WTC11 (cell line): ENCODE results near the gene AKAP6. TPM values are rescaled to one million over a fixed set of nuclear protein-coding genes. Genes with fewer than 3 reads are reported as not detected.

Experiments
- ATAC-seq: fragments of 200-7000 bp; cut with Tn5 transposase; 2 replicates; pipeline ENCODE4 v1.10.0; 2021; ENCODE audit warnings: mild to moderate bottlenecking, moderate library complexity
- CTCF ChIA-PET: fragments of 300-600 bp; sonication (Branson Sonifier 250); formaldehyde crosslinking; loops from one replicate; lab custom pipeline; 2021; ENCODE audit warnings: antibody characterized with exemption; lab: Charles Lee
- POLR2A ChIA-PET: fragments of 350-600 bp; sonication (Branson Sonifier 250); formaldehyde crosslinking; loops from one replicate; lab custom pipeline; 2021; ENCODE audit warnings: antibody characterized with exemption; lab: Charles Lee
- DNase-seq: peaks from one replicate; pipeline ENCODE4 v3.0.0; 2021; ENCODE audit warnings: low spot score
- H3K27ac Mint-ChIP-seq: 2 replicates; pipeline ENCODE4 v1.8.0; 2021; ENCODE audit warnings: mixed read lengths
- H3K27me3 Mint-ChIP-seq: 2 replicates; pipeline ENCODE4 v1.8.0; 2021; ENCODE audit warnings: low read depth, mild to moderate bottlenecking, moderate library complexity, mixed read lengths
- H3K36me3 Mint-ChIP-seq: 2 replicates; pipeline ENCODE4 v1.8.0; 2021; ENCODE audit warnings: mixed read lengths
- H3K4me1 Mint-ChIP-seq: 2 replicates; pipeline ENCODE4 v1.8.0; 2022; ENCODE audit warnings: mixed read lengths
- H3K4me3 Mint-ChIP-seq: 2 replicates; pipeline ENCODE4 v1.8.0; 2021; ENCODE audit warnings: mild to moderate bottlenecking, moderate library complexity, mixed read lengths
- H3K9me3 Mint-ChIP-seq: 2 replicates; pipeline ENCODE4 v1.8.0; 2021; ENCODE audit warnings: mixed read lengths
- ELF4 ChIP-seq: sonication (generic); formaldehyde crosslinking; IDR thresholded peaks from 2 replicates; pipeline ENCODE4 v1.8.1; 2022; ENCODE audit warnings: low read depth, mild to moderate bottlenecking, moderate library complexity, missing genetic modification reagents
- ETV6 ChIP-seq: sonication (generic); formaldehyde crosslinking; IDR thresholded peaks from 2 replicates; pipeline ENCODE4 v1.8.1; 2022; ENCODE audit warnings: mild to moderate bottlenecking, missing genetic modification reagents
- NFE2L1 ChIP-seq: sonication (generic); formaldehyde crosslinking; IDR thresholded peaks from 2 replicates; pipeline ENCODE4 v1.8.1; 2023; ENCODE audit warnings: missing genetic modification reagents
- NFYB ChIP-seq: sonication (generic); formaldehyde crosslinking; conservative IDR thresholded peaks from 2 replicates; pipeline ENCODE4 v1.8.0; 2022; ENCODE audit warnings: low read depth, missing genetic modification reagents
- SMAD3 ChIP-seq: sonication (generic); formaldehyde crosslinking; IDR thresholded peaks from 2 replicates; pipeline ENCODE4 v1.8.0; 2022; ENCODE audit warnings: missing genetic modification reagents, mild to moderate bottlenecking, borderline replicate concordance
- TCF7 ChIP-seq: sonication (generic); formaldehyde crosslinking; IDR thresholded peaks from 2 replicates; pipeline ENCODE4 v1.8.0; 2022; ENCODE audit warnings: mild to moderate bottlenecking, low read depth, missing genetic modification reagents, moderate library complexity
- TP53 ChIP-seq: sonication (generic); formaldehyde crosslinking; IDR thresholded peaks from 2 replicates; pipeline ENCODE4 v1.8.1; 2023; ENCODE audit warnings: mild to moderate bottlenecking, missing genetic modification reagents
- ZNF121 ChIP-seq: sonication (generic); formaldehyde crosslinking; IDR thresholded peaks from 2 replicates; pipeline ENCODE4 v1.8.0; 2023; ENCODE audit warnings: missing genetic modification reagents
- ZNF396 ChIP-seq: fragments of 250-450 bp; sonication (Bioruptor Pico); IDR thresholded peaks from 2 replicates; pipeline ENCODE4 v1.8.0; 2021; ENCODE audit warnings: mild to moderate bottlenecking, moderate library complexity, borderline replicate concordance
- total RNA-seq: library from RNA; stranded (reverse); gene quantifications from 3 replicates; pipeline ENCODE4 v1.2.3, GENCODE V29; 2021
- TF ChIP-seq, protein P1 (sequence below): sonication (generic); formaldehyde crosslinking; IDR thresholded peaks from 2 replicates; pipeline ENCODE4 v1.8.0; 2022; ENCODE audit warnings: mild to moderate bottlenecking, missing genetic modification reagents
- TF ChIP-seq, protein P2 (sequence below): sonication (generic); formaldehyde crosslinking; IDR thresholded peaks from 2 replicates; pipeline ENCODE4 v1.8.1; 2023; ENCODE audit warnings: mild to moderate bottlenecking, missing genetic modification reagents
- TF ChIP-seq, protein P3 (sequence below): fragments of 250-450 bp; sonication (Bioruptor Pico); conservative IDR thresholded peaks from 2 replicates; pipeline ENCODE4 v1.9.0; 2021; ENCODE audit warnings: mild to moderate bottlenecking
- TF ChIP-seq, protein P4 (sequence below): sonication (generic); formaldehyde crosslinking; IDR thresholded peaks from 2 replicates; pipeline ENCODE4 v1.8.1; 2023; ENCODE audit warnings: mild to moderate bottlenecking, moderate library complexity, missing genetic modification reagents
- TF ChIP-seq, protein P5 (sequence below): sonication (generic); formaldehyde crosslinking; IDR thresholded peaks from 2 replicates; pipeline ENCODE4 v1.8.0; 2023; ENCODE audit warnings: missing genetic modification reagents
- TF ChIP-seq, protein P6 (sequence below): sonication (generic); formaldehyde crosslinking; IDR thresholded peaks from 2 replicates; pipeline ENCODE4 v1.8.0; 2022; ENCODE audit warnings: missing genetic modification reagents
- TF ChIP-seq, protein P7 (sequence below): fragments of 250-450 bp; sonication (Bioruptor Pico); IDR thresholded peaks from 2 replicates; pipeline ENCODE4 v1.8.0; 2021; ENCODE audit warnings: mild to moderate bottlenecking

The AKAP6 gene
- total RNA-seq, 1 experiment from 2014 or later, result 0.63 TPM

DNA sequence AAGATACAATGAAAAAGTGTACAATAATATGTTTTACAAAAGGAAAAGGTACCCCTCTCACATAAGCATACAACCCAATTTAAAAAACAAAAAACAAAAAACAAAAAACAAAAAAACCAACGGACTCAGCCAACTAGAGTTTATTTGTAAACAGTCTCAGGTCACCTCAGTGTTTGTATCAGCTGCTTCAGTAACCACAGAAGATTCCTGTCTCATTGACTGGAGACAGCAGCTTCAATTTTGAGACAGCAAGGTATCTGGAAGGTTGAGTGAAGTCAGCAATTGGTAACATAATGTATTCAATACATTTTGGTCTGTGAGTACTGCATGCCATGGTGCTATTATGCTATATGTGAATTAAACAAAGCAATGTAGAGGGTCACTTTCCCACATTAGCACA lies 201.7 kb downstream of the AKAP6 start:
- DNase-seq (no peak), ATAC-seq (no peak)
- H3K9me3 Mint-ChIP-seq, result no peaks in the 10 kb centered on the region
- POLR2A ChIA-PET, result no interaction called here
- H3K4me1 Mint-ChIP-seq, result no peaks in the 10 kb centered on the region
- H3K36me3 Mint-ChIP-seq, result no peaks in the 10 kb centered on the region
- CTCF ChIA-PET, result no interaction called here
- TF ChIP-seq, protein P1, sequence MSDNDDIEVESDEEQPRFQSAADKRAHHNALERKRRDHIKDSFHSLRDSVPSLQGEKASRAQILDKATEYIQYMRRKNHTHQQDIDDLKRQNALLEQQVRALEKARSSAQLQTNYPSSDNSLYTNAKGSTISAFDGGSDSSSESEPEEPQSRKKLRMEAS (CRISPR knock-in tag), result no peak
- TF ChIP-seq ETV6 (no peak), SMAD3 (CRISPR knock-in tag) (no peak)
- TF ChIP-seq, protein P2, sequence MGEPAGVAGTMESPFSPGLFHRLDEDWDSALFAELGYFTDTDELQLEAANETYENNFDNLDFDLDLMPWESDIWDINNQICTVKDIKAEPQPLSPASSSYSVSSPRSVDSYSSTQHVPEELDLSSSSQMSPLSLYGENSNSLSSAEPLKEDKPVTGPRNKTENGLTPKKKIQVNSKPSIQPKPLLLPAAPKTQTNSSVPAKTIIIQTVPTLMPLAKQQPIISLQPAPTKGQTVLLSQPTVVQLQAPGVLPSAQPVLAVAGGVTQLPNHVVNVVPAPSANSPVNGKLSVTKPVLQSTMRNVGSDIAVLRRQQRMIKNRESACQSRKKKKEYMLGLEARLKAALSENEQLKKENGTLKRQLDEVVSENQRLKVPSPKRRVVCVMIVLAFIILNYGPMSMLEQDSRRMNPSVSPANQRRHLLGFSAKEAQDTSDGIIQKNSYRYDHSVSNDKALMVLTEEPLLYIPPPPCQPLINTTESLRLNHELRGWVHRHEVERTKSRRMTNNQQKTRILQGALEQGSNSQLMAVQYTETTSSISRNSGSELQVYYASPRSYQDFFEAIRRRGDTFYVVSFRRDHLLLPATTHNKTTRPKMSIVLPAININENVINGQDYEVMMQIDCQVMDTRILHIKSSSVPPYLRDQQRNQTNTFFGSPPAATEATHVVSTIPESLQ (CRISPR knock-in tag), result no peak
- TF ChIP-seq, protein P3, sequence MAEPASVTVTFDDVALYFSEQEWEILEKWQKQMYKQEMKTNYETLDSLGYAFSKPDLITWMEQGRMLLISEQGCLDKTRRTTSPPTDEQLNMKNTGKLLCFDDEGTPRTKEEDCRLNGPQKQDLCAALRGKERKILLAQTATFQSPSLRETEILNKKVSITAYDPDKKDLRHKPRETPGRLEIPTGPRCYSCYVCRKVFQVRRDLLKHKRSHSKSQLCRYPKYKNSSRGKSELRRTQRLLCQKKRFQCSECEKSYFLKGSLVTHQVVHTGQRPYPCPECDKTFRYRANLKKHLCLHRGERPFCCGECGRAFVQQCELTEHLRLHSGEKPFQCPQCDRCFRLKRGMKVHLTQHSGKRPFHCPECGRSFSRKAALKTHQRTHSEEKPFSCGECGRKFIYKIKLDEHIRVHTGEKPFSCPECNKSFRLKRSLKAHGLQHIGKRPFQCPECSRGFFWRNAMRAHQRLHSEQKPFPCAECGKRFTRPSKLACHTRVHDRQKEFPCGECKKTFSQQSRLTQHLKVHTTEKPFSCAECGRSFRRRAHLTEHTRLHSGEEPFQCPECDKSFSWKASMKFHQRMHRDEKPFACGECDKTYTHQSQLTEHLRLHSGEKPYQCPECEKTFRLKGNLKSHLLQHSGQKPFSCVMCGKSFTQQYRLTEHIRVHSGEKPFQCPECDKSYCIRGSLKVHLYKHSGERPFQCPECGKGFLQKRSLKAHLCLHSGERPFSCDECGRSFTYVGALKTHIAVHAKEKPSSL (CRISPR knock-in tag), result no peak
- TF ChIP-seq, all 79 proteins: peak for 0
- H3K27me3 Mint-ChIP-seq, result no peaks in the 10 kb centered on the region
- no peak overlapping the region for H3K27ac Mint-ChIP-seq
- H3K4me3 Mint-ChIP-seq, result no peak overlapping the region

DNA sequence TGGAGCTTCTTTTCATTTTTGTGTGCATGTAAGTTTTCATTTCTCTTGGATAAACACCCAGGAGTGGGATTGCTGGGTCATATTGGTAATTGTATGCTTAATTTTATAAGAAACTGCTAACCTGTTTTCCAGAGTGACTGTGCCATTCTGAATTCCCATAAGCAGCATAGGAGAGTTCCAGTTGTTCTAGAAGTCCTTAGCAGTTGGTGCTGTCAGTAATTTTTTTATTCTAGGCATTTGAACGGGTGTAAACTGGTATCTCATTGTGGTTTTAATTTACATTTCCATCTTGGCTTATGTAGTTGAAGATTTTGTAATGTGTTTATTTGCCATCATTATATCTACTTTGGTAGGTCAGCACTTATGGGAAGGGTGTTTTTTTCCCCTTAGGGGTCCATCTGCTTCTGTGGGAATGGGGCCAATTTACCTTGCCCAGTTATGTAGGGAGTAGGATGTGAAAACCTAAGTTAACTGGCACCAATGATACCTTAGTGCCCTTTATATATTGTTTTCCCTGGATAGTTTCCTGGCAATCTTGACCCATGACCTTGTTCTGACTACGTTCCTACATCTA lies 202.9 kb downstream of the AKAP6 start:
- H3K4me3 Mint-ChIP-seq, result no peak overlapping the region
- no peaks in the 10 kb centered on the region for H3K36me3 Mint-ChIP-seq
- no peak for ATAC-seq
- no peaks in the 10 kb centered on the region for H3K27me3 Mint-ChIP-seq
- TF ChIP-seq, protein P4, sequence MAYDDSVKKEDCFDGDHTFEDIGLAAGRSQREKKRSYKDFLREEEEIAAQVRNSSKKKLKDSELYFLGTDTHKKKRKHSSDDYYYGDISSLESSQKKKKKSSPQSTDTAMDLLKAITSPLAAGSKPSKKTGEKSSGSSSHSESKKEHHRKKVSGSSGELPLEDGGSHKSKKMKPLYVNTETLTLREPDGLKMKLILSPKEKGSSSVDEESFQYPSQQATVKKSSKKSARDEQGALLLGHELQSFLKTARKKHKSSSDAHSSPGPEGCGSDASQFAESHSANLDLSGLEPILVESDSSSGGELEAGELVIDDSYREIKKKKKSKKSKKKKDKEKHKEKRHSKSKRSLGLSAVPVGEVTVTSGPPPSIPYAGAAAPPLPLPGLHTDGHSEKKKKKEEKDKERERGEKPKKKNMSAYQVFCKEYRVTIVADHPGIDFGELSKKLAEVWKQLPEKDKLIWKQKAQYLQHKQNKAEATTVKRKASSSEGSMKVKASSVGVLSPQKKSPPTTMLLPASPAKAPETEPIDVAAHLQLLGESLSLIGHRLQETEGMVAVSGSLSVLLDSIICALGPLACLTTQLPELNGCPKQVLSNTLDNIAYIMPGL (CRISPR knock-in tag), result no peak
- TF ChIP-seq, protein P5, sequence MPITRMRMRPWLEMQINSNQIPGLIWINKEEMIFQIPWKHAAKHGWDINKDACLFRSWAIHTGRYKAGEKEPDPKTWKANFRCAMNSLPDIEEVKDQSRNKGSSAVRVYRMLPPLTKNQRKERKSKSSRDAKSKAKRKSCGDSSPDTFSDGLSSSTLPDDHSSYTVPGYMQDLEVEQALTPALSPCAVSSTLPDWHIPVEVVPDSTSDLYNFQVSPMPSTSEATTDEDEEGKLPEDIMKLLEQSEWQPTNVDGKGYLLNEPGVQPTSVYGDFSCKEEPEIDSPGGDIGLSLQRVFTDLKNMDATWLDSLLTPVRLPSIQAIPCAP, result no peak
- TF ChIP-seq ZNF121, result no peak
- no peak for TF ChIP-seq ELF4
- TF ChIP-seq, all 79 proteins: peak for 0
- POLR2A ChIA-PET, result no interaction called here
- Mint-ChIP-seq H3K4me1 (no peaks in the 10 kb centered on the region), H3K9me3 (no peaks in the 10 kb centered on the region), H3K27ac (no peak overlapping the region)
- no peak for DNase-seq
- CTCF ChIA-PET, result no interaction called here

DNA sequence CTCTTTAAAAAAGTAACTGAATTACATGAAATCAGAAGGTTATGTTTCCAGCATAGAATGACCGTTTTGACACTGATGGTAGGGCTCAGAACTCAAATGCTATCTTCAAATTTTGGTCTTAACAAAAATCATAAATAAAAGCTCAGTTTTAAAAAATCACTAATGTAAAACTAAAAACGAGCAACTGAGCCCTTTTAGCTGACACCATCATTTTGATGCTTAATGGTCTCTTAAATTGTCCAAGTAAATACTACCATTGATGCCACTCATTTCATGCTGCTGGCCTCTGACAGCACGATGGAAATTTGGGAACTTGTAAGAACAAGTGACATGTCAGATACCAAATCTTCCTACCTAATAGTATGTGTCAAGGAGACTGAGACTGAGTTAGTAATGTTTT lies 205.0 kb downstream of the AKAP6 start:
- DNase-seq (no peak), ATAC-seq (no peak)
- Mint-ChIP-seq H3K27ac (no peak overlapping the region), H3K4me3 (no peak overlapping the region), H3K27me3 (no peaks in the 10 kb centered on the region), H3K4me1 (no peaks in the 10 kb centered on the region), H3K9me3 (no peaks in the 10 kb centered on the region), H3K36me3 (no peaks in the 10 kb centered on the region)
- ChIA-PET POLR2A (no interaction called here), CTCF (interaction anchor here (1.0 kb wide), 1 partner anchor 78 kb away, joined by 3 read pairs; no protein-coding TSS in a partner anchor)
- TF ChIP-seq TCF7 (CRISPR knock-in tag) (no peak), NFYB (CRISPR knock-in tag) (no peak), NFE2L1 (CRISPR knock-in tag) (no peak), ZNF396 (CRISPR knock-in tag) (no peak), TP53 (CRISPR knock-in tag) (no peak)
- TF ChIP-seq, protein P5, result no peak
- TF ChIP-seq, protein P6, sequence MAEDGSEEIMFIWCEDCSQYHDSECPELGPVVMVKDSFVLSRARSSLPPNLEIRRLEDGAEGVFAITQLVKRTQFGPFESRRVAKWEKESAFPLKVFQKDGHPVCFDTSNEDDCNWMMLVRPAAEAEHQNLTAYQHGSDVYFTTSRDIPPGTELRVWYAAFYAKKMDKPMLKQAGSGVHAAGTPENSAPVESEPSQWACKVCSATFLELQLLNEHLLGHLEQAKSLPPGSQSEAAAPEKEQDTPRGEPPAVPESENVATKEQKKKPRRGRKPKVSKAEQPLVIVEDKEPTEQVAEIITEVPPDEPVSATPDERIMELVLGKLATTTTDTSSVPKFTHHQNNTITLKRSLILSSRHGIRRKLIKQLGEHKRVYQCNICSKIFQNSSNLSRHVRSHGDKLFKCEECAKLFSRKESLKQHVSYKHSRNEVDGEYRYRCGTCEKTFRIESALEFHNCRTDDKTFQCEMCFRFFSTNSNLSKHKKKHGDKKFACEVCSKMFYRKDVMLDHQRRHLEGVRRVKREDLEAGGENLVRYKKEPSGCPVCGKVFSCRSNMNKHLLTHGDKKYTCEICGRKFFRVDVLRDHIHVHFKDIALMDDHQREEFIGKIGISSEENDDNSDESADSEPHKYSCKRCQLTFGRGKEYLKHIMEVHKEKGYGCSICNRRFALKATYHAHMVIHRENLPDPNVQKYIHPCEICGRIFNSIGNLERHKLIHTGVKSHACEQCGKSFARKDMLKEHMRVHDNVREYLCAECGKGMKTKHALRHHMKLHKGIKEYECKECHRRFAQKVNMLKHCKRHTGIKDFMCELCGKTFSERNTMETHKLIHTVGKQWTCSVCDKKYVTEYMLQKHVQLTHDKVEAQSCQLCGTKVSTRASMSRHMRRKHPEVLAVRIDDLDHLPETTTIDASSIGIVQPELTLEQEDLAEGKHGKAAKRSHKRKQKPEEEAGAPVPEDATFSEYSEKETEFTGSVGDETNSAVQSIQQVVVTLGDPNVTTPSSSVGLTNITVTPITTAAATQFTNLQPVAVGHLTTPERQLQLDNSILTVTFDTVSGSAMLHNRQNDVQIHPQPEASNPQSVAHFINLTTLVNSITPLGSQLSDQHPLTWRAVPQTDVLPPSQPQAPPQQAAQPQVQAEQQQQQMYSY (CRISPR knock-in tag), result no peak
- TF ChIP-seq, protein P7, sequence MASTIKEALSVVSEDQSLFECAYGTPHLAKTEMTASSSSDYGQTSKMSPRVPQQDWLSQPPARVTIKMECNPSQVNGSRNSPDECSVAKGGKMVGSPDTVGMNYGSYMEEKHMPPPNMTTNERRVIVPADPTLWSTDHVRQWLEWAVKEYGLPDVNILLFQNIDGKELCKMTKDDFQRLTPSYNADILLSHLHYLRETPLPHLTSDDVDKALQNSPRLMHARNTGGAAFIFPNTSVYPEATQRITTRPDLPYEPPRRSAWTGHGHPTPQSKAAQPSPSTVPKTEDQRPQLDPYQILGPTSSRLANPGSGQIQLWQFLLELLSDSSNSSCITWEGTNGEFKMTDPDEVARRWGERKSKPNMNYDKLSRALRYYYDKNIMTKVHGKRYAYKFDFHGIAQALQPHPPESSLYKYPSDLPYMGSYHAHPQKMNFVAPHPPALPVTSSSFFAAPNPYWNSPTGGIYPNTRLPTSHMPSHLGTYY, result no peak
